Left lung (tissue), 10 donors: ENCODE measurements around the gene SLC23A2. TPM values are rescaled to one million over a fixed set of nuclear protein-coding genes. Genes with fewer than 3 reads are reported as not detected.

ENCODE experiments used
- ATAC-seq: fragments of 200-7000 bp; cut with Tn5 transposase; one replicate; pipeline ENCODE4 v1.9.1; 2020; ENCODE audit warnings: moderate library complexity
- DNase-seq, 4 donors: peaks; one replicate each; pipeline ENCODE4 v3.0.0-alpha.2; 2013 to 2020
- H3K27ac ChIP-seq, 2 donors: fragments of 200-600 bp; sonication (generic) in 1 of 2; one replicate each; pipeline versions ENCODE4 v1.5.0 to v1.8.0; 2020 to 2021
- H3K27me3 ChIP-seq, 2 donors: fragments of 200-600 bp; sonication (generic) in 1 of 2; one replicate each; pipeline versions ENCODE4 v1.5.0 to v1.8.0; 2020 to 2021
- H3K36me3 ChIP-seq, 2 donors: fragments of 200-600 bp; sonication (generic) in 1 of 2; one replicate each; pipeline versions ENCODE4 v1.5.0 to v1.8.0; 2020 to 2021
- H3K4me1 ChIP-seq, 2 donors: fragments of 200-600 bp; one replicate each; pipeline ENCODE4 v1.8.0; 2021
- H3K4me3 ChIP-seq, 2 donors: fragments of 200-600 bp; sonication (generic) in 1 of 2; one replicate each; pipeline versions ENCODE4 v1.5.0 to v1.8.0; 2020 to 2021; ENCODE audit warnings: mild to moderate bottlenecking in 1 of 2
- H3K9me3 ChIP-seq, 2 donors: fragments of 200-600 bp; sonication (generic) in 1 of 2; one replicate each; pipeline versions ENCODE4 v1.5.0 to v1.8.0; 2020 to 2021
- intact Hi-C, 2 donors: fragments of 100-400 bp; cut with DNase I; formaldehyde crosslinking; loops; one replicate each; pipeline versions ENCODE4 v1.11.2 to v1.14.2; 2022
- polyA plus RNA-seq, 6 donors: library from polyadenylated mRNA; unstranded; fragments of 120-200 nt; gene quantifications; one replicate each; pipeline ENCODE4 v1.2.1, GENCODE V29; 2013; ENCODE audit not compliant: insufficient read length in 6 of 6
- total RNA-seq, 2 donors: library from RNA; stranded (reverse); fragmentation: NEBNext Ultra II Directional; extraction: Animal tissue kit (Norgen Biotek cat#: 25700); gene quantifications; one replicate each; pipeline ENCODE4 v1.2.1, GENCODE V29; 2021
- TF ChIP-seq, protein P1 (sequence below), 2 donors: fragments of 200-600 bp; sonication (generic) in 1 of 2; IDR thresholded peaks; one replicate each; pipeline versions ENCODE4 v1.5.0 to v1.8.0; 2021; ENCODE audit warnings: antibody characterized with exemption in 2 of 2
- donor health status: DM: no; HTN: yes; CAD: no.
- donor health status: DM: no; HTN: no; CAD: no.

Gene SLC23A2
- total and polyA plus RNA-seq, 8 donors: 15.8 to 27.1 (median 25.9) TPM

GRCh38 chr20:4867051-4867450 is 134.3 kb downstream of the SLC23A2 start:
- intact Hi-C loops: no loop called here

GRCh38 chr20:4866429-4866828 is 134.9 kb downstream of the SLC23A2 start:
- H3K36me3 ChIP-seq: peaks cover 0 to 85% of the 10 kb centered on the region in 2 donors

More at GRCh38 chr20:4867051-4867450, 134.3 kb downstream of the SLC23A2 start:
- Histone ChIP-seq H3K9me3 (no peaks in the 10 kb centered on the region), H3K27ac (no peak overlapping the region), H3K4me1 (no peaks in the 10 kb centered on the region), H3K36me3 (peaks cover 0 to 85% of the 10 kb centered on the region in 2 donors), H3K27me3 (no peaks in the 10 kb centered on the region), H3K4me3 (no peak overlapping the region)
- DNase-seq (no peak), ATAC-seq (no peak)
- TF ChIP-seq, protein P1, sequence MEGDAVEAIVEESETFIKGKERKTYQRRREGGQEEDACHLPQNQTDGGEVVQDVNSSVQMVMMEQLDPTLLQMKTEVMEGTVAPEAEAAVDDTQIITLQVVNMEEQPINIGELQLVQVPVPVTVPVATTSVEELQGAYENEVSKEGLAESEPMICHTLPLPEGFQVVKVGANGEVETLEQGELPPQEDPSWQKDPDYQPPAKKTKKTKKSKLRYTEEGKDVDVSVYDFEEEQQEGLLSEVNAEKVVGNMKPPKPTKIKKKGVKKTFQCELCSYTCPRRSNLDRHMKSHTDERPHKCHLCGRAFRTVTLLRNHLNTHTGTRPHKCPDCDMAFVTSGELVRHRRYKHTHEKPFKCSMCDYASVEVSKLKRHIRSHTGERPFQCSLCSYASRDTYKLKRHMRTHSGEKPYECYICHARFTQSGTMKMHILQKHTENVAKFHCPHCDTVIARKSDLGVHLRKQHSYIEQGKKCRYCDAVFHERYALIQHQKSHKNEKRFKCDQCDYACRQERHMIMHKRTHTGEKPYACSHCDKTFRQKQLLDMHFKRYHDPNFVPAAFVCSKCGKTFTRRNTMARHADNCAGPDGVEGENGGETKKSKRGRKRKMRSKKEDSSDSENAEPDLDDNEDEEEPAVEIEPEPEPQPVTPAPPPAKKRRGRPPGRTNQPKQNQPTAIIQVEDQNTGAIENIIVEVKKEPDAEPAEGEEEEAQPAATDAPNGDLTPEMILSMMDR (IDR thresholded peaks at IDR 0.05): no peak

DNA sequence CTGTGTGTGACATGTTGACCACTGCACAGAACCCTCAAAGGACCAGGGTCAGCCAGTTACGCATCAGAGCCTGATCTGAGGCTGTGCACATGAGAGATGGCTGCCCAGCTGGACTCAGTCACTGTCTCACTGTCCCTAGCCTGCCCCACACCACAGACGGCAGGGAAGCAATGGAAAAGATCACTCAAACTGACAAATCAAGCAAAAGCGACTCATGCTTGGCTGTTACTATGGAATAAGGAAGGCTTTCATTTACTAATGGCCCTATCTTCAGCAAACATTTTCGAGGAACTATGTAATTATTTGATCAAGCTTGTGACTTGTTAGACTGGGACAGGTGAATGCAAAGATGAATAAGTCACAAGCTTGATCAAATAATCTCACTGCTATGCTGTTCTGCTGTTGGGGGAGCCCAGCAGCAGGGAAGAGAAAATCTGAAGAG is 137.0 kb downstream of the SLC23A2 start:
- ATAC-seq: peak; percentile 33

More at GRCh38 chr20:4866429-4866828, 134.9 kb downstream of the SLC23A2 start:
- Histone ChIP-seq H3K27ac (no peak overlapping the region), H3K27me3 (no peaks in the 10 kb centered on the region), H3K4me1 (no peaks in the 10 kb centered on the region), H3K9me3 (no peaks in the 10 kb centered on the region), H3K4me3 (no peak overlapping the region)
- intact Hi-C loops: no loop called here
- TF ChIP-seq, protein P1 (IDR thresholded peaks at IDR 0.05): no peak
- no peak for ATAC-seq
- no peak for DNase-seq

GRCh38 chr20:4862661-4863060 is 138.6 kb downstream of the SLC23A2 start:
- DNase-seq: no peak
- Histone ChIP-seq H3K27me3 (no peaks in the 10 kb centered on the region), H3K4me1 (no peaks in the 10 kb centered on the region), H3K4me3 (no peak overlapping the region), H3K27ac (no peak overlapping the region), H3K9me3 (no peaks in the 10 kb centered on the region), H3K36me3 (peaks cover 0 to 93% of the 10 kb centered on the region in 2 donors)
- TF ChIP-seq, protein P1 (IDR thresholded peaks at IDR 0.05): no peak
- ATAC-seq: no peak
- intact Hi-C loops: no loop called here

More for the DNA sequence above, 137.0 kb downstream of the SLC23A2 start:
- H3K9me3 ChIP-seq: no peaks in the 10 kb centered on the region
- no peak for DNase-seq
- no peak overlapping the region for H3K27ac ChIP-seq
- TF ChIP-seq, protein P1 (IDR thresholded peaks at IDR 0.05): no peak
- H3K4me3 ChIP-seq: no peak overlapping the region
- intact Hi-C loops: no loop called here
- no peaks in the 10 kb centered on the region for H3K4me1 ChIP-seq
- H3K27me3 ChIP-seq: no peaks in the 10 kb centered on the region
- H3K36me3 ChIP-seq: peaks cover 0 to 88% of the 10 kb centered on the region in 2 donors

DNA sequence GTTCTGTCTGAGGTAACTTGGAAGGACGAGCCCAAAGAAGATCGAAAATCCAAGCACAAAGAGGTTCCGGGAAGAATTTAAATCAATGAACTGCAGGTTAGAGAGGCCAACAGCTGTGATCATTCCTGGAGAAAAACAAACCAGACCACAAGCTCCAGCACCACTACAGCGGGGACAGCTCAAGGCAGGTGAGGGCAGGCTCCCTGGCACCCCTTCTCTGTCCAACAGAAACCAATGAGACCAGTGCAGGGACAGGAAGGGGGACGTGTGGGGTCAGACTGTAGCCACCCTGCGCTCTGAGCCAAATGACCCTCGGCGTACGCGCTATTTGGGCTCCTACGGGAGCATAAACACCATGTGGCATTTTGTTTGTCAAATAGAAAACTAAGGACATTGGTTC is 139.3 kb downstream of the SLC23A2 start:
- H3K36me3 ChIP-seq: peaks cover 0 to 88% of the 10 kb centered on the region in 2 donors
- intact Hi-C loops: no loop called here
- H3K9me3 ChIP-seq: no peaks in the 10 kb centered on the region
- H3K27ac ChIP-seq: no peak overlapping the region
- TF ChIP-seq, protein P1 (IDR thresholded peaks at IDR 0.05): no peak
- no peak overlapping the region for H3K4me3 ChIP-seq
- no peaks in the 10 kb centered on the region for H3K4me1 ChIP-seq
- ATAC-seq: no peak
- H3K27me3 ChIP-seq: no peaks in the 10 kb centered on the region
- no peak for DNase-seq
